ENCODE results near the gene DOK1. TPM values are rescaled to one million over a fixed set of nuclear protein-coding genes. Genes with fewer than 3 reads are reported as not detected.

DOK1 gene
- total RNA-seq, 2 experiments from 2014 or later: 19.6 to 23.5 TPM

DNA sequence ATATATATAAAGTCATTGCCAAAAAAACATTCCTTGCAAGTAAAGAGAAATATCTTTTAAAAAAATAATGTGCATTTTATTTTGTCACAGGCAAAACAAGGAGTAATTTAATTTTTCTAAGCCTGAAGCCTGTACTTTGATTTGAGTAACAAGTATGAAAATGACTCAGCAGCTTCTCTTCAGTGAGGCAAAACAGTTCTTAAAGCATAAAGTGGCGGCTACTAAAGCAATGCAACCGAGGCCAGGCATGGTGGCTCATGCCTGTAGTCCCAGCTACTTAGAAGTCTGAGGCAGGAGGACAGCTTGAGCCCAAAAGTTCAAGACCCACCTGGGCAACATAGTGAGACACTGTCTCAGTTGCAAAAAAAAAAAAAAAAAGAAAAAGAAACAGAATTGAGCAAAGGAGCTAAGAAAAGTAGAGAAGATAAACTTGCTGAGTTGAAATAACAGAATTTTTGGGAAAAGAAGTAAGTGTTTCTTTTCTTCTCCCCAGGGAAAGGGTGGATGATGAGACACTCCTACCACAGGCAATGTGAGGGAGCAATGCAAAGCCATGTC is 29.6 kb downstream of the DOK1 start:
- H3K27ac Mint-ChIP-seq: no peak overlapping the region
- H3K4me3 Mint-ChIP-seq: no peak overlapping the region
- no peak for DNase-seq

DNA sequence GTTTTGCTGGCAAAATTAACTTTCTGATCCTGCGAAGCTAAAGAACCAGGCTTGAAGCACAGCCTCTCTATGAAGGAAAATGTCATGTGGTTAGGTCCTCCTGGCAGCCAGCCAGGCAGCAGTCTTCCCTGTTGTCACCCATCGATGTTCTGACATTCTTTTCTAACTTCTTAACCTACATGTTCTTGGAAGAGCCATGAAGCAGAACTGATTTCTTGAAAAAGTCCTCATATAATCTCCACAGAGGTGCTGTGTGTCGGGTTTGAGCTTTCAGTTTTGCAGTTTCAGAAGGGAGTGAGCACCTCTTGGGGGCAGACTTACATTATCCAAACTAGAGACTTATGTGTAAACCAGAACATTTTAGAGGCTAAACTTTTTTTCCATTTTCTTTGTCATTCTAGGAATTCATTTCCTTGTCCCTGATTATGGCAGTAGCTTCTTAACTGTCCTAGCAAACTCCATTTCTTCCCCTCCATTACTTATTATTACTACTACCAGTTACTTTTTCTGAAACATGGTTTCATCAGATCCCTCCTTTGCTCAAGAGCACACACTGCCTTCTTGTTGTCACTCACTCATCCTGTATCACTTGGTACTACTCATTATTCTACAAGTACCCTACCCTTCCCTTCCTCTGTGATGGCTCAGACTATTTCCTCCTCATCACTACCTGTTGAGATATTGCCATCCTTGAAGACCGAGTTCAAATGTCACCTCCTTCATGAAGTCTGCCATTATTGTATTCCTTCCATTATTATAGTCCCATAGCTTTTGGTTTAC is 31.1 kb downstream of the DOK1 start:
- peaks cover 13% of the 10 kb centered on the region for H3K27me3 Mint-ChIP-seq
- H3K9me3 Mint-ChIP-seq: no peaks in the 10 kb centered on the region
- peak overlapping the region; percentile 25 for H3K27ac Mint-ChIP-seq
- H3K36me3 Mint-ChIP-seq: no peaks in the 10 kb centered on the region
- peaks cover 25% of the 10 kb centered on the region for H3K4me1 Mint-ChIP-seq
- peak; percentile 32 for DNase-seq
- peak overlapping the region; percentile 51 for H3K4me3 Mint-ChIP-seq

More for the DNA sequence above, 29.6 kb downstream of the DOK1 start:
- Mint-ChIP-seq H3K4me1 (peaks cover 25% of the 10 kb centered on the region), H3K36me3 (no peaks in the 10 kb centered on the region), H3K9me3 (no peaks in the 10 kb centered on the region), H3K27me3 (peaks cover 13% of the 10 kb centered on the region)

DNA sequence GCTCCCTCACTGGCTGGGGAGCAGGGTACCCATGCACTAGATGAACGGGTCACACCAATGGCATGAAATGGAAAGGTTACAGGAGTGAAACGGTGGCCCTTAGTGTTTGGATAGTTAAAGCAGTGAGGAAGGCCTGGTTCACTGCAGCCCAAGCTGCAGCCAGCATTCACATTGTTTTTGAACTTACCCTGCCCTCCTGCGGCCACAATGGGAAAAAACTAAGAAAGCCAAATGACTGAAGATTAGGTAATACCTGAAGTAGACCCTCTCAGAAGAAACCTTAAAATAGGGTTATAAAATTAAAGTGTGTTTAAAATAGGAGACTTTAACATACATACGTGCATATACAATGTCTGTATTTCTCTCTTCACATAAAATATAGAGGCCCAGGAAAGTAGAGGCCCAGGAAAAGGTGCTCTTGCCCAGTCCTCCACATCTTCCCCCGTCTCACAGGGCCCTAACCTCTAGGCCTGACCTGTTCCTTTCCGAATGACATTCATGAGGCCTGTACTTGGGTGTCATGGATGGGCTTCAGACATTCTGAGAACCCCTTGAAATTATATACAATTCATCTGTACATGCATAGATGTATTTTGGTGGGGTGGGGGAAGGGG is 33.3 kb downstream of the DOK1 start:
- H3K27ac Mint-ChIP-seq: no peak overlapping the region
- H3K4me3 Mint-ChIP-seq: no peak overlapping the region

DNA sequence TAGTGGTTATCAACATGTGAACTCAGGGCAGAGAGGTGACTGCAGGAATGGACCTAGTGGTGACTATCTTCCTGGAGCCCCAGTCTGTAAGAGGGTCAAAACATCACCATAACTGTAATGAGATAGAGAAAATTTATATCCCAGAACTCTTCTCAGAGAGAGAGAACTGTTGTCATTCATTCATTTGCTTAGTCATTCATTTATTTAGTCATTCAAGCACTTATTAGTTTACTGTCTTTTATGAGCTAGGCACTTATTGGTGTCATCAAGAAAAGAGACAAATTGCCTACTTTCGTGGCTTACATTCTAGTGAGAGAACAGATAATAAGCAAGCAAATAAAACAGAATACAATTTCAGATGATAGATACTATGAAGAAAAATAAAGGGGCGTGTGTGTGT is 34.1 kb downstream of the DOK1 start:
- H3K36me3 Mint-ChIP-seq: no peaks in the 10 kb centered on the region
- no peak overlapping the region for H3K4me3 Mint-ChIP-seq
- no peak for DNase-seq
- no peak overlapping the region for H3K27ac Mint-ChIP-seq
- no peaks in the 10 kb centered on the region for H3K9me3 Mint-ChIP-seq
- H3K27me3 Mint-ChIP-seq: peaks cover 31% of the 10 kb centered on the region
- peaks cover 25% of the 10 kb centered on the region for H3K4me1 Mint-ChIP-seq

More for the DNA sequence above, 33.3 kb downstream of the DOK1 start:
- H3K9me3 Mint-ChIP-seq: no peaks in the 10 kb centered on the region
- peak; percentile 54 for DNase-seq
- peaks cover 26% of the 10 kb centered on the region for H3K27me3 Mint-ChIP-seq
- no peaks in the 10 kb centered on the region for H3K36me3 Mint-ChIP-seq
- H3K4me1 Mint-ChIP-seq: peaks cover 25% of the 10 kb centered on the region

DNA sequence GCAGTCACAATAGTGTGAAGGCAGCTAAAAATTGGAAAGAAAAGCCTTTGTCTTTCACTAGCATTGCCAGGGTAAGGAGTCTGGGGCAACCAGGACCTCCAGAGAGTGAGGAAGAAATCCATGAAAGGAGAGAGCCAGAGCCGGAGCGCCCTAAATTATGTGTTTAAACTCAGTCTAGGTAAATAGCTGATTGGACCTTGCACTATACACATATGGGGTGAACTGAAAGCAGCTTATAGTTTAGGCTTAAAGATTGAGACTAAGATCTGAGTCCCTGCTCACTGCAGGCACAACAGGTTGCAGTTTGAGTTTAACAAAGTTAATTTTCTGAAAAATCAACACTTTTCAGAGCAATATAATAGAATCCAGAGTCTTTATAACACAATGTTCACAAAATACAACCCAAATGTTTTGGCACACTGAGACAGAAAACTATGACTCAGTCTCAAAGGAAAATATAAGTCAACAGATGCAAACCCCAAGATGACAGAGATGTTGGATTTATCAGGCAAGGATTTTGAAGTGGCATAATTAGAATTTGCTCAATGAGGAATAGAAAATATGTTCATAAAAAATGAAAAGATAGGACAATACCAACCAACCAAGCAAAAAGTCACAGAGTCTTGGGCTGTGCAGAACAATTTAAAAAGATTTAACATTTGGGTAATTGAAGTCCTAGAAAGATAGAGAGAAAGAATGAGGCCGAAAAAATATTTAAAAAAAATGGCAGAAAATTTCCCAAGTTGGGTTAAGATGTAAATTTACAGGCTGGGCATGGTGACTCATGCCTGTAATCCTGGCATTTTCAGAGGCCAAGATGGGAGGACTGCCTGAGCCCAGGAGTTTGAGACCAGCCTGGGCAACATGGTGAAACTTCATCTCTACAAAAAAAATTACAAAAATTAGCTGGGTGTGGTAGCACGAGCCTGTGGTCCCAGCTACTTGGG is 39.6 kb downstream of the DOK1 start:
- no peak overlapping the region for H3K4me3 Mint-ChIP-seq
- H3K9me3 Mint-ChIP-seq: no peaks in the 10 kb centered on the region
- no peaks in the 10 kb centered on the region for H3K4me1 Mint-ChIP-seq
- no peak for DNase-seq
- no peaks in the 10 kb centered on the region for H3K36me3 Mint-ChIP-seq
- H3K27me3 Mint-ChIP-seq: peaks cover 52% of the 10 kb centered on the region
- H3K27ac Mint-ChIP-seq: no peak overlapping the region

DNA sequence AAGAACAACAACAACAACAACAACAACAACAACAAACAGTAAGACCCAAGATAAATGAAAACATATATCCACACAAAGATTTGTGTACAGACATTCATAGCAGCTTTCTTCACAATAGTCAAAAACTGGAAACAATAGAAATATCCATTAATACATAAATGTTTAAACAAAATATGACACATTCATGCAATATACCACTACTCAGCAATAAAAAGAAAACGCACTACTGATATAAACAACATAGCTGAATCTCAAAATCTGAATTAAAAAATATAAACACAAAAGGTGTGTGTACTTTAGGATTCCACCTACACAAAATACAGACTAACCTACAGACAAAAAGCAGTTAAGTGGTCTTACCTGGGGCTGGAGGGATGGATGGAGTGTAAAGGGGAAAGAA is 42.1 kb downstream of the DOK1 start:
- no peaks in the 10 kb centered on the region for H3K36me3 Mint-ChIP-seq
- H3K27ac Mint-ChIP-seq: no peak overlapping the region
- H3K9me3 Mint-ChIP-seq: no peaks in the 10 kb centered on the region
- H3K4me3 Mint-ChIP-seq: no peak overlapping the region
- no peak for DNase-seq
- no peaks in the 10 kb centered on the region for H3K4me1 Mint-ChIP-seq
- H3K27me3 Mint-ChIP-seq: peaks cover 53% of the 10 kb centered on the region

DNA sequence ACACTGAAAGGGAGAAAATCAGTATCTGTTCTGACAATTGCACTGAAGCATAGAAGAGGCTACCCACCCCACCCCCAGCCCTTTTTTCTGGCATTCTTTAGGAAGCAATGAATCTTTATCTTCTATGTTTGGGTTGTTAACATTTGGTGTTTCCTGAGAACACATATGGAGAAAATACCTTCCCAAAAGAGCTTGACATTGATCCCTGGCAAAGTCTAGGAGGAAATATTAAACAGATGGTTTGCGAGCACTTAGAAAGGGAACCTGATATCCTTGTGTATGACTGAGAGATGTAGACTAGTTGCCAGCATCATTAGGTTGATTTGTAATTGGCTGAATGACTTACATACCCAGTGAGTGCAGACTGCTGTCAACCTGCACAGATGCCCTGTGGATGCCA is 42.9 kb downstream of the DOK1 start:
- Mint-ChIP-seq H3K4me3 (no peak overlapping the region), H3K36me3 (no peaks in the 10 kb centered on the region), H3K27ac (no peak overlapping the region), H3K9me3 (no peaks in the 10 kb centered on the region), H3K4me1 (no peaks in the 10 kb centered on the region), H3K27me3 (peaks cover 53% of the 10 kb centered on the region)
- DNase-seq: no peak

DNA sequence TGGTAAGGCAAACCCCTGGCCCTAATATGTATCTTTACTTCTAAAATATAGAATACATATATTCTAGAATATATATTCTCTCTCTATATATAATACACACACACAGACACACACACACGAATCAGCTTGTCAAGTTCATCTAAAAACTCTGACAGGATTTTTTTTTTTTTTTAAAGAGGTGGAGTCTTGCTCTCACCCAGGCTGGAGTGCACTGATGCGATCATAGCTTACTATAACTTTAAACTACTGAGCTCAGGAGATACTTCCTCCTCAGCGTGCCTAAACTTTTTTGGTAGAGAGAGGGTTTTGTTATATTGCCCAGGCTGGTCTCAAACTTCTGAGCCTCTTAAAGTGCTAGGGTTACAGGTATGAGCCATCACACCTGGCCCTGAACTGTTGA is 45.2 kb downstream of the DOK1 start:
- Mint-ChIP-seq H3K27ac (no peak overlapping the region), H3K9me3 (no peaks in the 10 kb centered on the region), H3K4me3 (no peak overlapping the region), H3K4me1 (no peaks in the 10 kb centered on the region), H3K36me3 (no peaks in the 10 kb centered on the region), H3K27me3 (peaks cover 50% of the 10 kb centered on the region)
- no peak for DNase-seq

DNA sequence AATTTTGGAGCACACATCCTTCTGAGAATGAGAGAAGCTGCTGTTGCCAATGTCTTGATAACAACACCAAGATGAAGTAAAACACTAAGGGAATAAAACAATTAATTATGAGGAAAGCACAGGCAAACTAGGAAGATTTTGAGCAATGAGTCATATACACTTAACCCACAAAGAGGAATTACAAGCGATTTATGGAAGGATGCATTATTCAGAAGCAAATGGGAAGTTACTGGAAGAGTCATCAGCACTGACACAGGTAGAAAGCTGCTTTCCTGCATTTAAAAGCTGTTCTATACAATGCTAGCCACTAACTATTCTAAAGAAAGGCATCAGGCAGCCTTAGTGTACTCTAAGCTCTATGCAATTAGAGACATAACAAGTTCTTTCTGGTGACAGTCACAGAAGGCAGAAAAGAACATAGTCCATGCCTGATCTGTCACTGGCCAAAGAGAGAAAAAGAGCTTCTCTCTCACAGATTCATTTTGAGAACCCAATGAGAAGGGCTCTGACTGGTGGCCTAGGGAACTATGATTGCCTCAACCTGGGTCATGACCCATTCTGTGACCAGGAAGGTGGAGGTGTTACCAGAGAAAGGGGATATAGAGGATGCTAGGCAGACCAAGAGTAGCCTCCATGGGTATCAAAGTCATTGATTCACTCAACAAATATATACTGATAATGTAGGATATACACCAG is 48.2 kb downstream of the DOK1 start:
- no peak overlapping the region for H3K27ac Mint-ChIP-seq
- H3K4me1 Mint-ChIP-seq: no peaks in the 10 kb centered on the region
- no peak for DNase-seq
- H3K4me3 Mint-ChIP-seq: no peak overlapping the region
- peaks cover 40% of the 10 kb centered on the region for H3K27me3 Mint-ChIP-seq
- no peaks in the 10 kb centered on the region for H3K36me3 Mint-ChIP-seq
- H3K9me3 Mint-ChIP-seq: no peaks in the 10 kb centered on the region

DNA sequence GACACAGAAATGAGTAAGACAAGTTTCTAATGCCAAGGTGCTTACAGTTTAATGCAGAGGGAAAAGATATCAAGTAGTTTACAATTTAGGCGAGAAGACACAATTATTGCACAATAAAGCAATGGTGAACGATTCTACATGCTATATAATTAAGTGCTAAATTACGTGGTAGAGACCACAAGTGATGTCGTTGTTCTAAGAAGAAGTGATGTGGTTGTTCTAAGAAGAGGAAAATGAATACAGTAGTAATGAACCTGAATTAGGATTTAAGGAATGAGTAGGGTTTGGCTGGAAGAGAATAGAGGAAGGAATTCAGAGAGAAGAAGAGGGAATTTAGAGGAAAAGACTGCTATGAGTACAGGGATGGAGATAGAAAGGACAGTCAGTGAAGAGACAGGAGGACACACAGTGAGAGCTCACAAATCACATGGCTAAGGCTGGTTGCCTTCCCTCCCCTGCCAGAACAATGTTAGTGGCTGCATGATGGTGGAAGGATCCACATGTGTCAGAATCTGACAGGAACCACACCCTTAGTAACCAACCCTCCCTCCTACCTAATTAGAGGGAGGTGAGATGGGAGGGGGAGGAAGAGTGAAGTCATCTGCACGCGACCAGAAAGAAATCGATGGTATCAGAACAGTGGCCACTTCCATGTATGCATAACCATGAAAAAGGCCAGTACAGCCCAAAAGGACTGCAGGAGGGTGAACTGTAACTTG is 48.9 kb downstream of the DOK1 start:
- no peaks in the 10 kb centered on the region for H3K9me3 Mint-ChIP-seq
- DNase-seq: no peak
- H3K36me3 Mint-ChIP-seq: no peaks in the 10 kb centered on the region
- H3K27me3 Mint-ChIP-seq: peaks cover 40% of the 10 kb centered on the region
- H3K4me3 Mint-ChIP-seq: no peak overlapping the region
- H3K4me1 Mint-ChIP-seq: no peaks in the 10 kb centered on the region
- no peak overlapping the region for H3K27ac Mint-ChIP-seq

DNA sequence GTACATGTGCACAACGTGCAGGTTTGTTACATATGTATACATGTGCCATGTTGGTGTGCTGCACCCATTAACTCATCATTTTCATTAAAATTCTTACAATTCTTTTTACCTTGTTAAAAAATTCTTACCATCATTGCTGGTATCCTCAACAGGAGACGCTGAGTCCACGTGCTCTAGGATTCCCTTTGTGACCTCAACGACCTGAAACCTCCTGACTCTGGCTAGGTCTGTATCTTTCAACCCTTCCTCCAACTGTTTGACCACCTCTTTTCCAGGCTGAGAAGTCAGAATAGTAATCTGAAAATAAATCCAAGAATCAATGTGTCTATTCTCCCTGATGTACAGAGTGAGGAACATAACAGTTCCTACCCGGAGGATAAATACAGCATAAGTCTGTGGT is 52.4 kb downstream of the DOK1 start:
- Mint-ChIP-seq H3K27ac (no peak overlapping the region), H3K9me3 (no peaks in the 10 kb centered on the region), H3K4me1 (no peaks in the 10 kb centered on the region), H3K27me3 (peaks cover 49% of the 10 kb centered on the region), H3K36me3 (no peaks in the 10 kb centered on the region), H3K4me3 (no peak overlapping the region)
- no peak for DNase-seq
